ENCODE data around the gene GAK. TPM values are rescaled to one million over a fixed set of nuclear protein-coding genes. Genes with fewer than 3 reads are reported as not detected.

Gene GAK
- total RNA-seq, 4 donors from 2014 or later = 70.1 to 95.3 (median 78.1) TPM

- no peak overlapping the region for H3K4me3 ChIP-seq
- H3K36me3 ChIP-seq = peaks cover 0 to 59% of the 10 kb centered on the region in 2 donors
- no peaks in the 10 kb centered on the region for H3K9me3 ChIP-seq
- no CpG with 5 or more reads among the region's 48 CpGs for WGBS, 2 donors (ENCODE audit: low coverage in 1 of 2)
- peaks cover 0 to 29% (median 2%) of the 10 kb centered on the region in 3 donors for H3K4me1 ChIP-seq
- H3K27ac ChIP-seq = no peak overlapping the region
- TF ChIP-seq POLR2A (IDR thresholded peaks at IDR 0.05) = no peak
- peaks cover 16% of the 10 kb centered on the region for H3K27me3 ChIP-seq
- no peak for ATAC-seq
These were observed 34.4 kb upstream of the GAK start for GRCh38 chr4:966266-967112.

GRCh38 chr4:965766-966134, 33.6 kb upstream of the GAK start:
- peaks cover 0 to 67% of the 10 kb centered on the region in 2 donors for H3K36me3 ChIP-seq
- ATAC-seq = no peak
- H3K27me3 ChIP-seq = peaks cover 16% of the 10 kb centered on the region
- WGBS, 2 donors (ENCODE audit: low coverage in 1 of 2) = 90% methylated on average over 2 of the region's 21 CpGs; no CpG with 5 or more reads in 1 of the 2 donors
- H3K4me3 ChIP-seq = no peak overlapping the region
- TF ChIP-seq POLR2A (IDR thresholded peaks at IDR 0.05) (no peak), CTCF (IDR thresholded peaks at IDR 0.05) (no peak), EP300 (IDR thresholded peaks at IDR 0.05) (no peak), POLR2AphosphoS5 (IDR thresholded peaks at IDR 0.05) (no peak)
- no peak overlapping the region for H3K27ac ChIP-seq
- peaks cover 0 to 21% (median 0%) of the 10 kb centered on the region in 3 donors for H3K4me1 ChIP-seq
- no peaks in the 10 kb centered on the region for H3K9me3 ChIP-seq

GRCh38 chr4:965048-965765, 33.1 kb upstream of the GAK start:
- H3K36me3 ChIP-seq = peaks cover 0 to 72% of the 10 kb centered on the region in 2 donors
- TF ChIP-seq POLR2AphosphoS5 (IDR thresholded peaks at IDR 0.05) = no peak
- TF ChIP-seq POLR2A (IDR thresholded peaks at IDR 0.05) = no peak
- no peak for TF ChIP-seq EP300 (IDR thresholded peaks at IDR 0.05)
- TF ChIP-seq CTCF (IDR thresholded peaks at IDR 0.05) = no peak
- WGBS, 2 donors (ENCODE audit: low coverage in 1 of 2) = no CpG with 5 or more reads among the region's 26 CpGs

GRCh38 chr4:964346-965025, 32.4 kb upstream of the GAK start:
- Histone ChIP-seq H3K36me3 (peaks cover 0 to 79% of the 10 kb centered on the region in 2 donors), H3K27ac (no peak overlapping the region), H3K4me3 (no peak overlapping the region), H3K4me1 (peaks cover 0 to 15% (median 0%) of the 10 kb centered on the region in 3 donors), H3K27me3 (peaks cover 16% of the 10 kb centered on the region), H3K9me3 (no peaks in the 10 kb centered on the region)
- WGBS, 2 donors (ENCODE audit: low coverage in 1 of 2) = 40% methylated on average over 1 of the region's 23 CpGs; no CpG with 5 or more reads in 1 of the 2 donors
- TF ChIP-seq POLR2A (IDR thresholded peaks at IDR 0.05) (no peak), EP300 (IDR thresholded peaks at IDR 0.05) (no peak), POLR2AphosphoS5 (IDR thresholded peaks at IDR 0.05) (no peak), CTCF (IDR thresholded peaks at IDR 0.05) (no peak)
- no peak for ATAC-seq

More at GRCh38 chr4:965048-965765, 33.1 kb upstream of the GAK start:
- ATAC-seq = no peak
- no peak overlapping the region for H3K27ac ChIP-seq
- H3K4me1 ChIP-seq = peaks cover 0 to 16% (median 0%) of the 10 kb centered on the region in 3 donors
- H3K27me3 ChIP-seq = peaks cover 16% of the 10 kb centered on the region
- H3K4me3 ChIP-seq = no peak overlapping the region
- H3K9me3 ChIP-seq = no peaks in the 10 kb centered on the region

Measured in gastroesophageal sphincter (tissue), 4 donors.